ENCODE results near the gene SFN.
A peak's percentile ranks its signal among the peaks of the same experiment; 100 is the strongest.
"Not testable (repeated sequence)": the region's sequence is repeated elsewhere in the genome, so short reads cannot be mapped to it uniquely, and the experiment has no call there.

SFN gene

DNA sequence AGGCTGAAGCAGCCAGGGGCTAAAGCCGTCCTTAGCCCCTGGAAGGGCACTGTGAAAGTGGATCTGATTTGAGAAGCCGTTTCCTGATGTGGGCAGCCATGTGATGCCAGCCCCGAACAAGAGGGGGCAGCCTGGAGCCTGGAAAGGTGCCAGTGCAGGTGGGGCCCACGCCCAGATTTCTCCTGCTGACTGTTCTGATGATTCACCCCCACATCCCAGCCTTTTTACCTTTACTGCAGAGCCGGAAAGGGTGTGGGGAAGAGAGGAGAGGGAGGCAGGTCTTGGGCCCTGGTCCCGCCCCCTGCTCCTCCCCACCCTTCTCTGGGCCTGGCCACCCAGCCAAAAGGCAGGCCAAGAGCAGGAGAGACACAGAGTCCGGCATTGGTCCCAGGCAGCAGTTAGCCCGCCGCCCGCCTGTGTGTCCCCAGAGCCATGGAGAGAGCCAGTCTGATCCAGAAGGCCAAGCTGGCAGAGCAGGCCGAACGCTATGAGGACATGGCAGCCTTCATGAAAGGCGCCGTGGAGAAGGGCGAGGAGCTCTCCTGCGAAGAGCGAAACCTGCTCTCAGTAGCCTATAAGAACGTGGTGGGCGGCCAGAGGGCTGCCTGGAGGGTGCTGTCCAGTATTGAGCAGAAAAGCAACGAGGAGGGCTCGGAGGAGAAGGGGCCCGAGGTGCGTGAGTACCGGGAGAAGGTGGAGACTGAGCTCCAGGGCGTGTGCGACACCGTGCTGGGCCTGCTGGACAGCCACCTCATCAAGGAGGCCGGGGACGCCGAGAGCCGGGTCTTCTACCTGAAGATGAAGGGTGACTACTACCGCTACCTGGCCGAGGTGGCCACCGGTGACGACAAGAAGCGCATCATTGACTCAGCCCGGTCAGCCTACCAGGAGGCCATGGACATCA, at the start of gene SFN:
Gene SFN (plus strand): TSS at position 369 of the 904 bp plus-strand sequence. CDS start 64 bp downstream, at position 433.
- DNase-seq = peak in 1 of 2 donors; percentile 56

DNA sequence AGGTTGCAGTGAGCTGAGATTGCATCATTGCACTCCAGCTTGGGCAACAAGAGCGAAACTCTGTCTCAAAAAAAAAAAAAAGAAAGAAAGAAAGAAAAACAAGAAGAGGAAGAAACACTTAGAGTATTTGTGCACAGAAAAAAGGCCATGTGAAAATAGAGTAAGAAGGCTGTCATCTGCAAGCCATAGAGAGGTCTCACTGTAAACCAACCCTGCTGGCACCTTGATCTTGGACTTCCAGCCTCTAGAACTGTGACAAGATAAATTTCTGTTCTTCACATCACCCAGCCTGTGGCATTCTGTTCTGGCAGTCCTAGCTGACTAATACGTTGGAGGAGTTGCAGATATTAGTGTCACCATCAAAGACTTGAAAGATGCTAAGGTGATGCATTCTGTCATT, 48.6 kb upstream of the SFN start:
- no peak for DNase-seq

DNA sequence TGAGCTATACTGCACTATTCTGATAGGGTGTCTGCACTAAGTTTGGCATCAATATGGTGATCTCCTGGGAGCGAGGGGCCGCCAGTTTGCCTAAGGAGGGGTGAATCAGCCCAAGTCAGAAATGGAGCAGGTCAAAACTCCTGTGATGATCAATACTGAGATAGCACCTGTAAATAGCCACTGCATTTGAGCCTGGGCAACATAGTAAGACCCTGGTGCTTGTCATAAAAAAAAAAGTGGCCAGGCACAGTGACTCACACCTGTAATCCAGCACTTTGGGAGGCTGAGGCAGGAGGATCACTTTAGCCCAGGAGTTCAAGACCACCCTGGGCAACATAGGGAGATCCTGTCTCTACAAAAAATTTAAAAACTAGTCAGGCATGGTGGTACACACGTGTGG, 48.1 kb upstream of the SFN start:
- no peak for DNase-seq

DNA sequence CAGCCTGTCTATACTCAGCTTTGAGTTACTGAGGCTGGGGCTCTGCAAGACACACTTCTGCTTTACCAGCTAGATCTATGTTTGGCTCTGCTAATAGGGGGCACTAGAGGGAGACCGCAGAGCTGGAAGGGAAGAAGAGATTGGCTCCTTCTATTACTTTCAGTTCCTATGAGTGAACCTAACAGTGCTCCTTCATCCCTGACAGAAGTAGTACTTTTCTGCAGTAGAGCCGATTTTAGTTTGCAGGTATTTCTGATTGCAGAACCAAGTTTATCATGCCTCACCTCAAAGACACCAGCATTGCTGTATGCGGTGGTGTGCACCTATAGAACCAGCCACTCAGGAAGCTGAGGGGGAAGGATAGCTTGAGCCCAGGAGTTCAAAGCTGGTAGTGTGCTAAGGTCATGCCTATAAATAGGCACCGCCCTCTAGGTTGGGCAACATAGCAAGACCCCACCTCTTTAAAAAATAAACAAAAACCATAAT, 42.1 kb upstream of the SFN start:
- peak; percentile 69 for DNase-seq

DNA sequence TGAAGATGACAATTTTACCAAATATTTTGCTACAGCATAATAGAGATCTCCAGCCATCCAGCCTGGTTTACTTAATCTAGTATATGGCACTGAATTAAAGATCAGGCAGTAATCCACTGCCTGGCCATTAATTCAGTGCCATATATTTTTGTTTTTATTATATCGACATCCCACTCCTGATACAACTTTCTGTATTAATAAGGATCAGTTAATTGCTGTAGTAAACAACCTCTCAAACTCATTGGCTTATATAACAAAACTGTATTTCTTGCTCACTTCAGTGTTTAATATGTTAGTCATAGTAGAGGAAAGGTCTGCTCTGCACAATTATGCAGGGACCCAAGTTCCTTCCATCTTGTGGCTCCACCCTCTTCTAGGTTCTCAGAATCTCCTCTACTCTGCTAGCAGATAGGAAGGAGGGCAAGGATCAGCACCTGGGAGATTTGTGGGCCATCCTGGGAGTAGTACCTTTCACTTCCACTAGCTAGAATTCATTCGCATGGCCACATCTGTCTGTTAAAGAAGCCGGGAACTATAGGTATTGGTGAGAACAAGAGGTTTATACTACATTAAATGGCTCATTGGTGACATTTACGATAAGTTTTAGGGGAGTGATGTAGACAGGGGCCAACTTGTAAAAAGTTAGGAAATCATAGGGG, 40.1 kb upstream of the SFN start:
- DNase-seq = no peak

DNA sequence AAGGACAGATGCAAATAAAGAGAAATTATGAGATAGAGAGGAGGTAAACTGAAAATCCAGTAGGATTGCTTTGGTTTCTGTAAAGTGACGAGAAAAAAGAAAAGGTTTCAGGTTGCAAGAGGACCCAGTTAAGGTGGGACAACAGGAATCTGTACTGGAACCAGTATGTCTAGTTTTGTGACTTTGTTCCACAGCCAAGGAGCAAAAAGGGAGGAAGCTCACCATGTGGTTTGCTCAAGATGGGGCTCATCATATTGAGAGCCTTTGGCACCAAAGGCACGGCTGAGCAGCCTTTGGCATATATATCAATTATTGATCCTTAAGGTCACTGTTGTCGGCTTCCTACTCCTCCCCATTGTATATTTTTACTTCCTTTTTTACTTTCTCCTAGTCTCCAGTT, 38.2 kb upstream of the SFN start:
- no peak for DNase-seq

DNA sequence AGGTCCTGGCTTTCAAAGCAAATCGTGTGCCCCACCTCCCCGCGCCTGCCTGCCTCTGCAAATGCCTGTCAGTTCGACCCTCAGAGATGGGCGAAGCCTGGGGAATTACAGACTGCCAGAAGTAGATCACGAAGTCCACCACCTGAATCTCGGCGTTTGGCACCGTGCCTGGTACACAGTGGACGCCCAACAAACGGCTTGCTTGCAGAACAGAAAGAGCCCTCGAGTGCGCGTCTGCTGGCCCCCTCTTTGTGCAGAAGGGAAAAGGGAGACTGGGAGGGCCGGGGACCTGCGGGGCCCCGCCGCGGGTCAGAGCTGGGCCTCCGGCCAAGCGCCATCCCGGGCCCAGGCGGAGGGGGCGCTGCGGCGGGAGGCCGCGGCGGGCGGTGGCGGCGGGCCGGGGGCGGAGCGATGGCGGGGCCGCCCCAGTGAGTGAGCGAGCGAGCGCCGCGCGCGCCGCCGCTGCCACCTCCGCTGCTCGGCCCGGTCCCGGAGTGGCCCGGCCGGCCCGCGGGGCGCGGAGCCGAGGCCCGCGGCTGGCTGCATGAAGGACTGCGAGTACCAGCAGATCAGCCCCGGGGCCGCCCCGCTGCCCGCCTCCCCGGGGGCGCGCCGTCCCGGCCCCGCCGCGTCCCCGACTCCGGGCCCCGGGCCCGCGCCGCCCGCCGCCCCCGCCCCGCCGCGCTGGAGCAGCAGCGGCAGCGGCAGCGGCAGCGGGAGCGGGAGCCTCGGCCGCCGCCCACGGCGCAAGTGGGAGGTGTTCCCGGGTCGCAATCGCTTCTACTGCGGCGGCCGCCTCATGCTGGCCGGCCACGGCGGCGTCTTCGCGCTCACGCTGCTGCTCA, 36.5 kb upstream of the SFN start, which contains the start of gene ZDHHC18:
Gene ZDHHC18 (plus strand): TSS at position 428 of the 845 bp plus-strand sequence. CDS start 117 bp downstream, at position 545.
- DNase-seq = peak; percentile 69 to 77

DNA sequence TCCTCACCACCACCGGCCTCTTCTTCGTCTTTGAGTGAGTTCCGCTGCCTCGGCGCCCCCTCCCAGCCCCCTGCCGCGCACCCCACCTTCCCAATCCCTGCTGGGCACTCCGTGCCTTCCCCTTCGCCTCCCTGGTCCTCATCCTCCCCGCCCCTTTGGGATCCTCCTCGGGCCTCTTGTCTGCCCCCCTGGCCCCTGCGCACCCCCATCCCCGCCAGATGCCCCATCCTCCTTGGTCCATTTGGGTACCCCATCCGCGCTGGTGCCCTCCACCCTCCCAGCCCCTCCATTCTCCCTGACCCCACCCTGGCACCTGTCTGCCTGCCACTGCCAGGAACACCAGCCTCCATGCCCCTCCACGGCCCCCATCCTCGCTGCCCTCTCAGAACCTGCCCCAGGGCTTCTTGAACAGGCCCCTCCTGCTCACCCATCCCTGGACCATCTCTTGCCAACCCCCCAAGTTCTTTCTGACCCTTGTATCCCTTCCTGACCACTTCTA, 35.8 kb upstream of the SFN start:
- DNase-seq = no peak

DNA sequence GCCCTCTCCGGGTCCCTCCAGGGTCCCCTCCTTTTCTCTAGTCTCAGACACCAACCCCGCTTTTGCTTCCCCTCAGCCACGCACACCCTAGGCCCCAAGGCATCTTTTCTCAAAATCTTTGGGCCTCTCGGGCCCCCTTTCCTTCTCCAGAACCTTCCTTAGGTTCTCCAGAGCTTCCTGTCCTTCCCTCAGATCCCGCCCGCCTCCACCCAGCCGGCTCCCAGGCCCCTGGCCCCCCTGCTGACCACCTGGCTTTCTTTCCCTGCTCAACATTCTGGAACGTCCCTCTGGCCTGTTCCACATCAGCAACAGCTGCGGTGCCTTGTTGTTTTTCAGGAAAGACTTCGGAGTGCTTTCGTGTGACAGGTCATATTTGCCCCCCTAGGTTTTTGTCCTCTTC, 35.3 kb upstream of the SFN start:
- DNase-seq = no peak

DNA sequence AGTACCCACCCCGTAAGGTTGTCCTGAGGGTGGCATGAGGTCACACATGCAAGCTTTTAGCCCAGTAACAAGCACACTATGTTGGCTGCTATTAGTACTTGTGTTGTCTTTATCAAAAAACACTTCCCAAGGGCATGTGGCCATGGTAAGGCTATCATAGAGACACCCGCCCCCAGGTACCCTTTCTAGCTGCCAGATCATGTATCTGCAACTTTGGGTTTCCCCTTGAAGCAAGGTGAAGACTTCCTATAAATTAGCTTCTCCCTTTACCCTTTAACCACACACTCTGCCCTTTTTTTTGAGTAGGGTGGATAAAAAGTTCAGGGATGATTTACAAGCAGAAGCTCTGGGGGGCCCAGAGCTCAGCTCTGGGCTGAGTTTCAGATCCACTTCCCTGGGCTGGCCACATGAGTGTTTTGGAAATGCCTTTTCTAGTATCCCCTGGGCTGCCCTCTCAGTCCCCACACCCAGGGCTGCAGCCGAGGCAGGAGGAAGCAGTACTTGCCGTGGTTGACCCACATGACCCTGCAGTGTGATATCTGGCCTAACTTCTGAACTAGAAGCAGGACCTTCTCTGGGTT, 34.4 kb upstream of the SFN start:
- peak; percentile 48 to 51 for DNase-seq

DNA sequence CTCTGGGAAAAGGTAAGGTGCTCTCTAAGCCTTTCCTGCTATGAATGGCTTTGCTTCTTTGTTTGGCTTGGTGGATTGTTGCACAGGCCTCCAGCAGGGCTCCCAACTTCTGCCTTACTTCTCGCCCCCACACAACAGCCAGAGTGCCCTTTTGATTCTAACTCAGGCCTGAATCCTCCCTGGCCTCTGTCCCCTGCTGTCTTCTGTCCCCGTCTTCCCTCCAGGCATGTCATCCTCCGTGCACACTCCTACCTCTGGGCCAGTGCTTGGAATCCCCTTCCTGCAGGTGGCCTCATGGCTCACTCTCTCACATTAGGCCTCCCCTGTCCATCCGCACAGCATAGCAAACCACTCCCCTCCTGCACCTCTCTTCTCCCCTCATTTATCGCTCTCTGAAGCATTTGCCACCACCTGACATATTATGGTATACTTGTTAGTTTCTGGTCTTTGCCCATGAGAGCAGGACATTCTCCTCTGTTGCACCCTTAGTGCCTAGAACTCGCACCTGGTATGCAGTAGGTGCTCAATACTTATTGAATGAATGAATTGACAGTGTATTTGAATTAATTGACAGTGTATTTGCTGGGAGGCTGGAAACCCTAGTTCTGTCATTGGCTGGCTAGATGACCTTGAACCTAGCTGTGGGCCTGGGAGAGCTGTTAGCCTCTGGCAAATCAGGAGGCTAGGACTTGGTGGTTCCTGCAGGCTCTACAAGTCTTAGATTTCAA, 33.6 kb upstream of the SFN start:
- DNase-seq = no peak

DNA sequence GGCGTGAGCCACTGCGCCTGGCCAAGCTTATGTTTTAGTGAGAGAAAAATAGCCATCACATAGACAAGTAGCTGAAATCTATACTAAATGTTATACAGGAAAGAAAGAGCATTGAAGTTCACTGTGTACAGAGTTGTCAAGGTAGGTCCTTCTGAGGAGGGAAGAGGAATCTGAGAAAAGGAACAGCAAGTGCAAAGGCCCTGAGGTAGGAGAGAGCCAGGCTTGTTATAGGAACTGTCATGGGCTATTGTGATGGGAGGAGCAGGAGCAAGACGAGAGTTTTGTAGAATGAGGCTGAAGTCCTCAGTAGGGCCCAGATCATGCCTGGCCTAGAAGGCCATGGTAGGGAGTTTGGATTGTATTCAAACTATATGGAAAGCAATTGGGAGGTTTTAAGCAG, 31.9 kb upstream of the SFN start:
- no peak for DNase-seq

DNA sequence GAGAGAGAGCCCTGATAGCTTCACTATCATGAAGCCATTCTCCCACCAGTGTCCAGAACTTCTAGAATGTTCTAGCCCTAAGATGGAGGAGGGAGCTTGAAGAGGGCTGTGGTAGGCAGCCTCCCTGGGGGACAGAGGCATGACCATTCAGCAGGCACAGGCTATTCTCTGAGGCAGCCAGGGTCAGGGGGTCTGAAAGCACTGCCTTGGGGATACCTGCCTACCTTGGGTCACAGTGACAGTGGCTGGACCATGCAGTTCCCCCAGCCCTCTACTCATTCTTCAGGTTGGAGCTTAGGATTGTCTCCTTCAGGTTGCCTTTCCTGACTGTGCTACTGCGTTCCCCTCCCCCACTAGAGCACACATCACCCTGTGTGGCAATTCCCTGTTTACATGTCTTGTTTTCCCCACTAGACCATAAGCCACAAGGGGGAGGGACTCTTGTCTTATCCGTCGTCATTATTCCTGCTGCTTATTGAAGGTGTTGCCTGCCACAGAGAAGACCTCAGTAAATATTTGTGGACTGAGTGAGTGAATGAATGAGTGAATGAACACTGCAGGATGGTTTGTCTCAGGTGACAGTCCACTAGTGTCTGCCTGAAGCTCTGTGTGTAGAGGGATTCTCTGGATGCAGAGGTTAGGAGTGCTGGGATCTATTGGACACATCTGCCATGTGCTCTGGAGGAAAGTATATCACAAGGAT, 31.3 kb upstream of the SFN start:
- peak; percentile 15 to 53 for DNase-seq

DNA sequence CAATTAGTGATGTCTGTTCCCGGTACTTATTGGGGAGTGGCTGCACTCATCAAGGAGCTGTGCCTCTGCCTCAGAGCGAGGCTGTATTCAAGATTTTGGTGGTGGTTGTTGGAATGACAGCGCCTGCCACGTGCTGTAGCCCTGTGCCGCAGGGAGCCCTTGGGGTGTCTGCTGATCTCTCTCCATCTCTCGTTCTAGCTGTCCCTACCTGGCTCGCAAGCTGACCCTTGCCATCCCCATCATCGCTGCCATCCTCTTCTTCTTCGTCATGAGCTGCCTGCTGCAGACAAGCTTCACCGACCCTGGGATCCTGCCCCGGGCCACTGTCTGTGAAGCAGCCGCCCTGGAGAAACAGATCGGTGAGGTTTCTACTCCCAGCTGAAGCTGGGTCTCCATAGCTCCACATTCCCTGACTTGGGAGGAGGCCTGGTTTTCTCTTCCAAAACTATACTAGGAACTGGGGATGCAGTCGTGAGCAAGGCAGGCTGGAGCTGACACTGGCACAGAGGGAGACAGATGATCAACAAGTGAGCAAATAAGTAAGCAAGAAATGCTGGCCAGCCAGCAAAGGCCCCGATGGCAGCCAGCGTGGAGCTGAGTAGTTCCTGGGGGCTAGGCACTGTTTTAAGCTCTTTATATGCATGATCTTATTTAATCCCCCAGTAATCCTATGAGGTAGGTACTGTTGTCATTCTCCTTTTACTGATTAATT, 30.5 kb upstream of the SFN start:
- DNase-seq = no peak

DNA sequence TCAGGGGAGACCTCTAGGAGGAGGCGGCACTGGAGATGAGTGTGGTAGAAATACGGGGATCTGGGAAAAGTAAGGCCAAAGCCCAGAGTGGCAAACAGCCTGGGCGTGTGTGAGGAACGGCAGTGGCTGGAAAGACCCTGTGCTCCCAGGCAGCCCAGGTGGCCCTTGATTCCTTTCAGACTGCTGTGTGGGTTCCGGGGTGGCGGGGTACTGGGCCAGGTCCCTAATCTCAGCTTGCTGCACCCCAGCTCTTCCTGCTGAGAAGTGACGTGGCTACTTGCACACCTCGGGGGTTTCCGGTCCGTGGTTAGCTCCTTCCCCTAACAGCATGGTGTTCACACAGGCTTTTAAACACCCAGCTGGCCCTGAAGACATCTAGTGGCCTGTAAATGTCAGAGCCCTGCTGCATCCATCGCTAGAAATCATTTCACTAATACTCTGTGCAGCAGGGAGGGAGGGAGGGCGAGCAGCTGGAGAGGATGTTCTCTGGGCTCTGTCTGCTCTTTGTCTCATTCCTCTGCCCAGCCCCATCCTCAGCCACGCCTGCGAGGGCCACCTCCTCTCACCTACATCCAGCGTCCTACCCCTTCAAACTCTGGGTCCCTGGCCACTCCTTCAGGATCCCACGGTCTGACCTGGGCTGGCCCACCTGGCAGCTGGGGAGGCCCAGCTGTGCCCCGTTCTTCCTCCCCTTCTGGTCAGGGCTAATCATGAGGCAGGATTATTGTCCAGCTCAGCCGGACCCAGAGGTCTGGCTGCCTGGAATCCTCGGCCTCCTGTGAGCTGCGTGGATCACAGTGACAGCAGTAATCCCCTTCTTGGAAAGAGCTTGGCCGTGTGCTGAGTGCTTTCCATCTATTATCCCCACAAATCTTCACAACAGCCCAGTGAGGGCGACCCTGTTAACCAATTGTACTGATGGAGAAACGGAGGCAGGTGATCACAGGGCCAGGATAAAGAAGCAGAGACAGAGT, 29.2 kb upstream of the SFN start:
- DNase-seq = peak; percentile 94 to 95

DNA sequence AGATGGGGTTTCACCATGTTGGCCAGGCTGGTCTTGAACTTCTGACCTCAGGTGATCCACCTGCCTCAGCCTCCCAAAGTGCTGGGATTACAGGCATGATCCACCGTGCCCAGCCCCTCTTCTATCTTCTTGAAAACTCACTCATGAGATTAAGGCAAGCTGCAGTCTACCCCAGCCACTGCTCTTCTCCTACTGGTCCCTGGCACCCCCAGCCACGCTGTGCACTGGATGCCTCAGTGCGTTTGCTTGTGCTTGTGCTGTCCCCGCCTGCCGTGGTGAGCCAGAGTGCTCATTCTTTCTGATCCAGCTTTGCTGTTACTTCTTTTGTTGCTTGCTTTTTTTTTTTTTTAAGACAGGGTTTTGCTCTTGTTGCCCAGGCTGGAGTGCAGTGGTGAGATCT, 25.3 kb upstream of the SFN start:
- DNase-seq = not testable (repeated sequence)

DNA sequence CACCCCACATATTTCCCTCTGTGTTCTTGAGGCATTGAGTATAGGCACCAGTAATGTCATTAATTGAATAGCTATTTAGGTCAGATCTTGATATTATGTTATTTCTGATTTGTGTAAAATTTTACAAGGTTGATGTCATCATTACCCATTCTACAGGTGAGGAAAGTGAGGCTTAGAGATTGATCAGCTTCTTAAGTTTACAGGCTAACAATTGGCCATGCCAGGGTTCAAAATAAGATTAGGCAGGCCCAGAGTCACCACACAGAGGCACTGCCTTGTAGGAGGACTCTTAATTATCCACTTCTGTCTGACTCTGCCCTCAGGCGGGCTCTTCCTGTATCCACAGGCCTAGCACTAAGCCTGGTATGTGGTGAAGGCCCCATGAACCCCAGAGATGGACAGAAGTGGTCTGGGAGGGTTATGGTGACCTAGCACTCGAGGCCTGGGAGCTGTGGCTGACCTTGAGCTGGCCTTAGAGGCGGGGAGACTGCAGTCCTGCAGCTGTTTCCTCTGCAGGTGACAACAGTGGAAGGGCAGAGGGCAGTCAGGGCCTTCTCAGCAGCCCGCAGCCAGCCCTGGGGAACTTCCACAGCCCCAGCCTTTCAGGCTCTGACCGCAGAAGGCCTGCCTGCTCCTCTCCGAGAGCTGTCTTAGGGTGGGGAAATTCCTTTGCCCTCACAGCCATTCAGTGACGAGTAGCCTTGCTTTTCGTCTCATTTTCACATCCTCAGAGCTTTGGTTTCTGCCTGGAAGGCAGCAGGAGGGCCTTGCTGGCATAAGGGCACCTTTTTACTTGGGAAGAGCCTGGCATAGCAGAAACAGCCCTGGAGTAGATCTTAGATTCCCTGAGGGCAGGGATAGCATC, 24.2 kb upstream of the SFN start:
- DNase-seq = peak; percentile 68 to 78

DNA sequence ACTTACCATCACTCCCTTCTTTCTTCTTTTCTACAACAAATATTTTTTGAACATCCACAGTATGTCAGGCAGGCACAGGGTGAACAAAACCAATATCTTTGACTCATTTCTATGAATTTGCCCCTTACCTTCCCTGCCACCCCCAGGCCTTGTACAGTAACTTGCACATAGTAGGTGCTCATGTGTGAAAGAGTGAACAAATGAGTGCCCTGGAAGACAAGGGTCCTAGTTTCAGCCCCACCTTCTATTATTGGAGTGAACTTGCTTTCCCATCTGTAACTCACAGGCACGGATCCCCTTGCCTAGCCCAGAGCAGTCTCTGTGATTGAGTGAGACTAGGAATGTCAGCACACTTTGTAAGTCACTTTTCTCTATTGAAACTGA, 23.6 kb upstream of the SFN start:
- DNase-seq = no peak

All from CD4-positive, alpha-beta T cell treated with Interleukin-1 beta for 1 hour (primary cell).